HPDE6-E6E7 (cell line): ENCODE measurements around the gene AACS.
A peak's percentile ranks its signal among the peaks of the same experiment; 100 is the strongest.

Experiments used
- DNase-seq: peaks from one replicate; pipeline ENCODE4 v3.0.0; 2011; ENCODE audit warnings: missing footprints; ENCODE audit errors: extremely low spot score

AACS gene

DNA sequence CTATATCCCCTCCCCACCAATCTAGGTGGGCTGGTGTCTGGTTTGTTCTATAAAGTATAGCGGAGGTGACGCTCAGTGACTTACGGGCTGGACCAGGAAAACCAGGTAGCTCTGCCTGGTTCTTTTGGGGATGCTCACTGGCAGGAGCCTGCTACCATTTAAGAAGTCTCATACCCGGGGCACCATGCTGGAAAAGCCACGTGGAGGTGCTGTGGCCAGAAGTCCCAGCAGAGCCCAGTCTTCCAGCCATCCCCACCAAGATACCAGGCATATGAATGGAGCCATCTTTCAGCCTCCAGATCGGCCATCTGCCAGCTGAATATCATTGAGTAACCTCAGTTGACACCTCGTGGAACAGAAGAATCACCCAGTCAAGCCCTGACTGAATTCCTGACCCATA, 87.2 kb downstream of the AACS start:
- no peak for DNase-seq

GRCh38 chr12:125155366-125155765, 90.1 kb downstream of the AACS start:
- DNase-seq, result no peak

DNA sequence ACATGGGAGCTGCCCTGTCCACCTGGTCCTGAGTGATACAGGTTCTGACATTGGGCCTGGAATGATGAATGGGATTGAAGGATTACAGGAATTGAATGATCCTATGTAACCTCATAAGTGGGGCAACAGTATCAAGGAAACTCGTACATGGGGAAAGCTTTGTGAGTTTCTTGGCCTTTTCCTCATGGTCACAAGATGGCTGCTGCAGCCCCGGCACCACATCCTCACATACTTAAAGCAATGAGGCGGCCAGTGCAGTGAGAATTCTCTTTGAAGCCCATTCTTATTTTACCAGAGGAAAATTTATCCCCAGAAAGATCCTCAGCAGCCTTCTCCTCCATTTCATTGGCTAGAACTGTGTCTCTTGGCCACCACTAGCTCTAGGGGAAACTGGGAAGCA, 91.9 kb downstream of the AACS start:
- DNase-seq, result no peak

DNA sequence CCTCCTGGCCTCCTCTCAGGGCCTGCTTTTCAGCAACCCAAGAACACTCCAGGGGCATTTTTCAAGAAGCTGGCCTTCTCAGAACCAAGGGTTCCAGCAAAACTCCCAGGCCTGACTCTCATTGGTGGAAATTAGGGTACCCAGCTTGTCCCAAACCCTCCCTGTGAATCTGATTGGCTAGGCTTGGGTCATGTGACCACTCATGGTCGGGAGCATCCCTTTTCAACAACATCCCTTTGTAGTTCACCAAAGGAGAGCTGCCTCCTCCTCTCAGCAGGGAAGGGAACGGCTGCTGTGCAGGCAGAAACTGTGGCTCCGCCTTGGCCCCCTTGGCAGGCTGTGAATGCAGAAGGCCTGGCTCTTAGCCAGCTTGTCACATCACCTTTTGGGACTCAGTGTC, 94.5 kb downstream of the AACS start:
- DNase-seq, result no peak

GRCh38 chr12:125160281-125160955, 95.2 kb downstream of the AACS start:
- no peak for DNase-seq

DNA sequence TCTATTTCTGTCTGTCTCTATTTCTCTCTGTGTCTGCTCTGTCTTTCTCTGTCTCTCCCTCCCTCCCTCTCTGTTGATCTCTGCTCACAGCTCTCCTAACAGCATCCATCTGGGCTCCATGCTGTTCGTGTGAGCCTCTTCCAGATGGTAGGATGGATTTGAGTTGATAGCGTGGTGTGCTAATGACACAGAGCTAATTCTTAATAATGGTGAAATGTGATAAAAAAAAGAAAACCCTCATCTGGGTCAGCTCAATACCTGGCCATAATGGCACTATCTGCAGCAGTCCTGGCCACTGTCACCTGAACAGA, 96.4 kb downstream of the AACS start:
- no peak for DNase-seq

DNA sequence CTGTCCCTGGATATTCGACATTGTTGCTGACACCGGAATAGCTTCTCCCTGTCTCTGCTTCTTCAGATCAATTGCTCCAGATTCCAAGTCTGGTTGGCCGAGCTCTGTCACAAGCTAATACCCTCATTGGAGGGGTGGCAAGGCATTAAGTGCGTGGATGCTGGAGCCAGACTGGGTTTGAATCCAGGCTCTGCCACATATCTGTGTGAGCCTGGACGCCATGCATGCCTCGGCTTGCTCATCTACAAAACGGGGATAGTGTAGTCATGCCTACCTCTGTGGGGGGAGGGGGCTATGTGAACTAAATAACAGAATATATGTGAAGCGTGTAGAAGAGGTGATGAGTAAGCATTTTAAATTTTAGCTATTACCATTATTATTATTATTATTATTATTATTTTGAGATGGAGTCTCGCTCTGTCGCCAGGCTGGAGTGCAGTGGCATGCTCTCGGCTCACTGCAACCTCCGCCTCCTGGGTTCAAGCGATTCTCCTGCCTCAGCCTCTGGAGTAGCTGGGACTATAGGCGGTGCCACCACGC, 97.3 kb downstream of the AACS start:
- no peak for DNase-seq

DNA sequence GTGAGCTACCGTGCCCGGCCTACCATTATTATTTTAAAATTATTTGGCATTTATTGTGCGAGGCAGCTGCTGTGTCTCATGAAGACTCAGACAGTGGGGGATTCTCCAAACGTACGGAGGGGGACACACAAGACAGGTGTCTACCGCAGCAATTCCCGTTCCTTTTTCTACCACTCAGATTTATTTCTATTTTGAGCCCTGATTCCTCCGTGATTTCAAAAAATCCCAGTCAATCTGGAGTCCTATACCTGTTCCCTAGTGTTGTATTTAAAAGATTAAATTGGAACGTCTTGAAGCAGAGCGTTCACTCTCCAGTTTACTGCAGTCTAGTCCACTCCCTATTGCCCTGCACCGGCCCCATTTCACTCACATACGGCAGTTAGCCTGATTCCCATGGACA, 97.9 kb downstream of the AACS start:
- DNase-seq, result no peak

DNA sequence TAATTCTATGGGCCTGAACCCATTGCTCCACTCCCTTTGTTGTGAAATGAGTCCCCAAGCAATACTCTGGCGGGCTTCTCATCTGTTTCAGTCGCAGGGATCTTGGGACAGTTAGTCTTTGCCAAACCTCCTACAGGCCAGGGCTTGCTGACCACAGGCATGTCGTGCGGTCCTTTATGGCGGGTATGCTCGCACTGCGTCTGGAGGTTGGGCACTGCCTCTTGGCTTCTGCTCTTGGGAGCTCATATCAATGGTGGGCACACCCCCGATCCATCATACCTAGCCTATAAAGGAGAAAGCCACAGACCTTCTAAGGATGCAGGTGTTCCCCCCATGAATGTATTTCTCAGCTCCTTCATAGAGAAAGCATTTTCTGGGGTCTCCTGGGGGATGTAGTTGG, 99.3 kb downstream of the AACS start:
- DNase-seq, result no peak

DNA sequence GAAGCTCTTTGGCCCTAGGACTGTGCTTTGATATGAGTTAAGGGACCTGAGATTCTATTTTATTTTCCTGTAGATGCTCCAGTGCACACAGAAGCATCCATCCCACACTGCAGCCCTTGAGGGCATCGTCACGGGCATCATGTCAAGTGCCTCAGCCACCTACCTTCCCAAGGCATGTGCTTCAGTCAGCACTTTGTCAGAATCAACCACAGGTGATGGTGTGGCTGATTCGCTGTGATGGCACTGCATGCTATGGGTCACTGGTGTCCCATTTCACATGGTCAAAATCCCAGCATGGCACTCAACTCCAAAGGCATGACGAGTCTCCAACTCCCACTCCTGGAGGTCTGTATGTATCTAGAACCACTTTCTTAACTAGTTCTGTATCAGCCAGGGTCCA, 100.8 kb downstream of the AACS start:
- no peak for DNase-seq

DNA sequence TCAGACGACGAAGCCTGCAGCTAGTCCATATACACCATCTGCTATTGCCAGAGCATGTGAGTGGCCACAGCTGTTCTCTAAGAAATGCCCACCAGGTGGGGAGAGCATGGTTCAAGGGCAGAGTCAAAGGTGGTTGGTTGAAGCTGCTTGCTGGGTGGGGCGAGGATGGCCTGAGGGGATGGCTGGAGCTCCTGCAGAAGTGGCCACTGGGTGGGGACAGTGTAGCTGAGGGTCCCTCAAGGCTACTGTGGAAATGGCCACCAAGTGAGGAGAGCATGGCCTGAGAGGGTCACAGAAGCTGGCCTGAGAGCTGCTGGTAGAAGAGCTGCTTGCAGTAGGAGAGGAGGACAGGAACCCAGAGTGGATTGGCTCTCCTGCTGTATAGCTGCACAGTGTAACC, 102.4 kb downstream of the AACS start:
- no peak for DNase-seq

DNA sequence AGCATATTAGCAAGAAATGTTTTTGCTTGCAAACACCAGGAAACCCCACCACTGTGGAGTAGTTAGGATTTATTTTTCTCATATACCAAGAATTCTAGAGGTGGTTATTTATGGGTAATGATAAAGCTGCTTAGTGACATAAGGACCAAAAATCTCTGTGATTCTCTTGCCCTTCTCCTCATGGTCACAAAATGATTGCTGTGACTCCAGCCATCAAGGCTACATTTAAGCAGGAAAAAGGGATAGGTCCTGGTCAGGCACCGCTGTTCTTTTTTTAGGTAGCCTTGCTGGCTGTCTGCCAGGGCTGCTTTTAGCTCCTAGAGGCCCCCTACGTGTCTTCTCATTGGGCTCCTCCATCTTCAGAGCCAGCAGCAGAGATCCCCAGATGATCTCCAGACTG, 104.2 kb downstream of the AACS start:
- DNase-seq, result no peak

DNA sequence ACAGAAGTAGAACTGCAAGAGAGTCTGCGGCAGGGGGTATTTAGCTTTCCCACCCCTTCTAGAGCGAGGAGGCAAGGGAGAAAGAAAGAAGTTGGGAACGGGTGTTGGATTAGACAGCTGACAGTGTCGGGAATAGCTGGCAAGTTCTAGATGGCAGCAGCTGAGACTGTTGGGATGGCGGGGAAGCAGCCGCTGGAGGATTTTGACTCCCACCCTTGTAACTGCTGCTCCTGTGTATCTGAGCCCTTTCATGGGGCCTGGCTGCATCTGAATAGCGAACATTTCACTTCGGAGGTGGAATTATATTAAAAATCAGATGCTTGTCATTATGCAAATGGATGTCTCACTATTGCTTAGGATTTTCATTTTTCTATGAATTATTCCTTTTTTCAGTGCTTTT, 104.6 kb downstream of the AACS start:
- no peak for DNase-seq

GRCh38 chr12:125171267-125171666, 106.0 kb downstream of the AACS start:
- DNase-seq, result no peak

DNA sequence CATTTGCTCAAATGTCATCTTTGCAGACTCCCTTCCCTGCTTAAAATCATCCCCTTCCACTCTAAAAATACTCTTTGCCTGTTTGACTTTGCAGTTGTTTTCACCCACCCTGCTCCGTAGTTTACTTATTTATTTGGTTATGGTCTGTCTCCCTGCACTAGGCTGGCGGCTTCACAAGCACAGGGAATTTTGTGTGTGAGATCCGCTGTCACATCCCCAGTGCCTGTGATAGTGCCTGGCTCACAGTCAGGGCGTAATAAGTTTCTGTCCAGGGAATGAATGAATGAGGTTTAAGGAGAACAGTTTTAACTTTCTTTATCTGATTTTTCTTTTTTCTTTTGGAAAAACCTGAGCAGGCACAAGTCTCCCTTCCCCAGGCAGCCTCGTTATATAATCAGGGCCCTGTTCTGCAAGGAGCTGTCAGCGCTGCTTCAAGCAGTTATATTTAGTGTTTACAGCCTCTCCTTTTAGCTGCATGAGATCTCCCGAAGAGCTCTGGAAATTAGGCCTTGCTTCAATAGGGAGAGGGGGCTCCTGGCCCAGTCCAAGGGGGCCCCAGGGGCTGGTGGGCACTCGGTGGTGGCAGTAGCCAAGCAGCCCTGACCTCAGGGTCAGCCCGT, 107.1 kb downstream of the AACS start:
- DNase-seq, result no peak

- no peak for DNase-seq
Measured at GRCh38 chr12:125175576-125175975, 110.3 kb downstream of the AACS start.

DNA sequence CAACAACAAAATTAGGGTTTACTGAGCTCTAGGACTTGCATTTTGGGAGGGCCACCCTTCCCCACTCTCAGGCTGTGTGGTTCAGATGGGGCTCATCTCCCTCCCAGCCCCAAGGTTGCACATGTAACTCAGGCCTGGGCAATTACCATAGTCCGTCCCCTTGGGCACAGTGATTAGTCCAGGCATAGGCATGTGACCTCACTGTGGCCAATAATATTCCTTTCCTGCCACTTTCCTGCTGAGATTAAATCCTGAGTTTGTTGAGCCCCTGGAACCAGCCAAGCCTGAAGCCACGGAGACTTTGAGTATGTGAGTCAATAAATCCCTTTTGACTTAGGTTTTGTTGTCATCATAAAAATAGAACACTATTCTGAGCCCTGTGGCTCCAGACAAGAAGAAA, 113.0 kb downstream of the AACS start:
- no peak for DNase-seq

DNA sequence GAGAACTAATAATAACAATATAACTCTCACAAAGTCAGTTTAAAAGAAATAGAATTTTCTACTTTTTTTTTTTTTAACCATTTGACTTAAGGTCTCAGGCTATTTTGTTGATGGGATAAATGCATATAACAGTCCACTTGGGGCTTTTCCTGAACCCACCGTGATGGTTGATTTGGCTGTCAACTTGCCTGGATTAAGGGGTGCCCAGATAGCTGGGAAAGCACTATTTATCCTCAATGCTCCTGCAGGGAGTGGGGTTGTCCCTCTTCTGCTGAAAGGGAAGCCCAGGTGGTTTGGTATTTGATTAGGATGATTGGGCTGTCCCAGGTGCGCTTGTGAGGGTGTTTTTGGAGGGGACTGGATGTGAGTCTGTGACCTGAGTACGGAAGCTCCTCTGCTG, 114.9 kb downstream of the AACS start:
- no peak for DNase-seq

DNA sequence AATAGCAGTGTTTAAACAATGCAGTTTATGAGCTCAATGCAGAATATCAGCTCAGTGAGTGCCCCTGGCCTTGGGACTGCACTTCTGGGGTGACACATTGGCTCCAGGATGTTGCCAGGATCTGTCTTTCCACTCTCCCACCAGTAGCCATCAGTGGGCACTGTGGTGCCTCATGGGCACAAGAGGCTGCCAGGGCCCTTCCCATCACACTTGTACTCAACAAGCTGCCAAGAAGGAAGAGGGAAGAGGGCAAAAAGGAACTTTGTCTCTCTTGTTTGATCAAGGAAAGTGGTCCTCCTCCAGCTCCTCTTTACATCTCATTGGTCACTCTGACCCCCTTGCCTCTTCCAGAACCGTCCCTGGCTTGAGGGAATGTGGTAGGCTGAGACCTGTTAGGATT, 115.9 kb downstream of the AACS start:
- no peak for DNase-seq

- peak; percentile 90 for DNase-seq
Measured at GRCh38 chr12:125183187-125184067, 118.2 kb downstream of the AACS start.

DNA sequence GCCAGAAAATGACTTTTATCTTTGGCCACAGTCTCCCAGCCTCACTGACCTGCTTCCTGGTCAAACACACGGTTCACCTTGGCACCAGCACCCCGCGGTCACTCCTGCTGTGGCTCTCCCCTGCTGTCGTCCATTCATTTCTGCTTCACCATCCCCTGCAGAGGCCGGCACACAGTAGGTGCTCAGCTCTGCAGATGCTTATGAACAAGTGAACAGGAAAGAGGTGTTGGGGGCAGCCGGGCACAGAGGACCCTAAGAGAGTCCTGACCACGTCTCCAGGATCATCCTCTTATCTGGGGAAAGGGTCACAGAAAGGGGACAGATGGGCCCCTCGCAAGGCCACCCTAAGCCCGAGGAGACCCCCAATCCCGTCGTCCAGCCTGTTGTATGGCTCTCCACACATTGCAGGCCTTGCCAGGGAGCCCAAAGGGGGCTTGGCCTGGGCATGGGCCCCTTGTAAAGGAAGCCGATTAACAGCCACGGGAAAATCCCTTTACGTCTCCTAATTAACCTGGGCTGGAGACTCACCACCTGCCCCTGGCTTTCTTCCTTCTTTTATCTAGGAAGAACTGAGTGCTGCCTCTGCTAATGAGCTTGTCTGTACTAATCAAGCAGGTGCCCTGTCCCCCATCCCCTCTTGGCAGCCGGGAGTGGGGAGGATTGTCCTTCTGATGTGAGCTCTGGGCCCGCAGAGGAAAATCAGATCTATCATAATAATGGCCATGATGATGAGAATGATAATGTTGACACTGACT, 119.2 kb downstream of the AACS start:
- DNase-seq, result no peak

- no peak for DNase-seq
Measured at GRCh38 chr12:125185311-125185739, 120.1 kb downstream of the AACS start.
